ENCODE measurements around the gene PI4KA.
"Not testable (repeated sequence)": the region's sequence is repeated elsewhere in the genome, so short reads cannot be mapped to it uniquely, and the experiment has no call there.

Gene PI4KA

GRCh38 chr22:20672082-20672424, 186.6 kb downstream of the PI4KA start:
- no peak for DNase-seq (ENCODE audit: low read depth, low spot score)
- in situ Hi-C loops (cut with HindIII; ENCODE audit: low sequenced_read_pairs) = no loop called here
- TF ChIP-seq CTCF (IDR thresholded peaks at IDR 0.05; ENCODE audit: low read depth, low read length) = no peak
- no peak overlapping the region for H3K4me3 ChIP-seq (ENCODE audit: low read depth, low read length)

- no peak overlapping the region for H3K4me3 ChIP-seq (ENCODE audit: low read depth, low read length)
- in situ Hi-C loops (cut with HindIII; ENCODE audit: low sequenced_read_pairs) = no loop called here
- TF ChIP-seq CTCF (IDR thresholded peaks at IDR 0.05; ENCODE audit: low read depth, low read length) = no peak
- no peak for DNase-seq (ENCODE audit: low read depth, low spot score)
These were observed 187.1 kb downstream of the PI4KA start for GRCh38 chr22:20671409-20672081.

GRCh38 chr22:20670457-20671261, 188.0 kb downstream of the PI4KA start:
- in situ Hi-C loops (cut with HindIII; ENCODE audit: low sequenced_read_pairs) = not testable (repeated sequence)

GRCh38 chr22:20669884-20670283, 188.7 kb downstream of the PI4KA start:
- H3K4me3 ChIP-seq (ENCODE audit: low read depth, low read length); DNase-seq (ENCODE audit: low read depth, low spot score); in situ Hi-C loops (cut with HindIII; ENCODE audit: low sequenced_read_pairs): not testable (repeated sequence)

More at GRCh38 chr22:20670457-20671261, 188.0 kb downstream of the PI4KA start:
- DNase-seq (ENCODE audit: low read depth, low spot score); H3K4me3 ChIP-seq (ENCODE audit: low read depth, low read length): not testable (repeated sequence)

GRCh38 chr22:20669471-20669870, 189.1 kb downstream of the PI4KA start:
- H3K4me3 ChIP-seq (ENCODE audit: low read depth, low read length); in situ Hi-C loops (cut with HindIII; ENCODE audit: low sequenced_read_pairs); DNase-seq (ENCODE audit: low read depth, low spot score): not testable (repeated sequence)

- H3K4me3 ChIP-seq (ENCODE audit: low read depth, low read length); in situ Hi-C loops (cut with HindIII; ENCODE audit: low sequenced_read_pairs): not testable (repeated sequence)
These were observed 189.8 kb downstream of the PI4KA start for GRCh38 chr22:20668769-20669168.

GRCh38 chr22:20668226-20668625, 190.4 kb downstream of the PI4KA start:
- in situ Hi-C loops (cut with HindIII; ENCODE audit: low sequenced_read_pairs); DNase-seq (ENCODE audit: low read depth, low spot score): not testable (repeated sequence)

More at GRCh38 chr22:20668769-20669168, 189.8 kb downstream of the PI4KA start:
- DNase-seq (ENCODE audit: low read depth, low spot score) = not testable (repeated sequence)

GRCh38 chr22:20667548-20667947, 191.1 kb downstream of the PI4KA start:
- in situ Hi-C loops (cut with HindIII; ENCODE audit: low sequenced_read_pairs); H3K4me3 ChIP-seq (ENCODE audit: low read depth, low read length): not testable (repeated sequence)

More at GRCh38 chr22:20668226-20668625, 190.4 kb downstream of the PI4KA start:
- not testable (repeated sequence) for H3K4me3 ChIP-seq (ENCODE audit: low read depth, low read length)

GRCh38 chr22:20666560-20666959, 192.1 kb downstream of the PI4KA start:
- no peak overlapping the region for H3K4me3 ChIP-seq (ENCODE audit: low read depth, low read length)

More at GRCh38 chr22:20667548-20667947, 191.1 kb downstream of the PI4KA start:
- not testable (repeated sequence) for DNase-seq (ENCODE audit: low read depth, low spot score)

More at GRCh38 chr22:20666560-20666959, 192.1 kb downstream of the PI4KA start:
- DNase-seq (ENCODE audit: low read depth, low spot score) = no peak
- TF ChIP-seq CTCF (IDR thresholded peaks at IDR 0.05; ENCODE audit: low read depth, low read length) = no peak
- in situ Hi-C loops (cut with HindIII; ENCODE audit: low sequenced_read_pairs) = no loop called here
